GM12878 (cell line): ENCODE measurements around the gene BICDL2.

Experiments
- CEBPB ChIP-seq, 2 experiments: fragments of 150-350 bp in 1 of 2; IDR thresholded peaks; 2 replicates each; pipeline ENCODE4 v1.6.1; 2012 to 2014; ENCODE audit warnings: low read depth in 2 of 2, low read length in 2 of 2, borderline replicate concordance in 1 of 2, inconsistent platforms in 1 of 2
- ELK1 ChIP-seq: IDR thresholded peaks from 2 replicates; pipeline ENCODE4 v1.6.1; 2012; ENCODE audit warnings: low read depth, low read length, improper control_type of control experiment
- EP300 ChIP-seq, 2 experiments: fragments of 150-350 bp in 1 of 2; IDR thresholded peaks; 2 replicates each; pipeline ENCODE4 v1.6.1; 2011 to 2012; ENCODE audit warnings: low read depth in 2 of 2, low read length in 2 of 2, borderline replicate concordance in 1 of 2, improper control_type of control experiment in 1 of 2, inconsistent platforms in 1 of 2; ENCODE audit not compliant: control insufficient read depth in 1 of 2
- ETV6 ChIP-seq, 2 experiments: fragments of 450-650 bp in 1 of 2; IDR thresholded peaks in 1 of 2; conservative IDR thresholded peaks in 1 of 2; 2 replicates each; pipeline ENCODE4 v1.6.1; 2014; ENCODE audit warnings: antibody characterized with exemption in 1 of 2, borderline replicate concordance in 1 of 2, low read depth in 1 of 2, mild to moderate bottlenecking in 1 of 2, moderate library complexity in 1 of 2
- GATAD2B ChIP-seq: fragments of 450-650 bp; conservative IDR thresholded peaks from 2 replicates; pipeline ENCODE4 v1.6.1; 2017; ENCODE audit warnings: low read depth, mild to moderate bottlenecking, moderate library complexity
- POLR2AphosphoS5 ChIP-seq: IDR thresholded peaks from 2 replicates; pipeline ENCODE4 v1.6.1; 2011; ENCODE audit warnings: mild to moderate bottlenecking, low read length, inconsistent platforms
- TAF1 ChIP-seq: IDR thresholded peaks from 2 replicates; pipeline ENCODE4 v1.6.1; 2011; ENCODE audit warnings: mild to moderate bottlenecking, low read depth, low read length, borderline replicate concordance

- TF ChIP-seq ETV6 (conservative IDR thresholded peaks at IDR 0.05 in 1 of 2, IDR thresholded peaks at IDR 0.05 in 1 of 2; ENCODE audit: borderline replicate concordance in 1 of 2, low read depth in 1 of 2), result no peak
- TF ChIP-seq TAF1, result no peak
- TF ChIP-seq POLR2AphosphoS5, result no peak
- TF ChIP-seq EP300 (IDR thresholded peaks at IDR 0.05; ENCODE audit: borderline replicate concordance in 1 of 2, control insufficient read depth in 1 of 2, low read depth in 2 of 2, low read length in 2 of 2), result no peak
- no peak for TF ChIP-seq CEBPB (IDR thresholded peaks at IDR 0.05; ENCODE audit: borderline replicate concordance in 1 of 2, low read depth in 2 of 2, low read length in 2 of 2)
- no peak for TF ChIP-seq GATAD2B
- no peak for TF ChIP-seq ELK1
Measured at GRCh38 chr16:2987833-2988232, 48.9 kb downstream of the BICDL2 start.
